Hematopoietic multipotent progenitor cell treated with erythropoietin and hydrocortisone succinate and interleukin-3 and kit ligand, for 6 days (in vitro differentiated cells): ENCODE measurements around the gene PLG.
"Not testable (repeated sequence)": the region's sequence is repeated elsewhere in the genome, so short reads cannot be mapped to it uniquely, and the experiment has no call there.

Source experiments
- DNase-seq: peaks from one replicate; pipeline ENCODE4 v3.0.0-alpha.2; 2015

The PLG gene

DNA sequence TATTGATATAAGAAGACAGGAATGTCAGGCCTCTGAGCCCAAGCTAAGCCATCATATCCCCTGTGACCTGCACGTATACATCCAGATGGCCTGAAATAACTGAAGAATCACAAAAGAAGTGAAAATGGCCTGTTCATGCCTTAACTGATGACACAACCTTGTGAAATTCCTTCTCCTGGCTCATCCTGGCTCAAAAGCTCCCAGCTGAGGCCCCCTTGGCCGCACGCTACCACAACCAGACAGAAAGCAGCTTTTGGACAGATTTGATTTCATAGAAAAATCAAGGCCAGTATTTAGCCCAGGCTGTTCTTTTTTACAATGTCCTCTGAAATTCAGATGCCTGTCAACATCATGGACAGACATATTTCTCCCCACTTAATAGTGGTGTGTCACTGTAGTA lies 78.6 kb downstream of the PLG start:
- not testable (repeated sequence) for DNase-seq

- DNase-seq, result no peak
Measured at GRCh38 chr6:160781298-160781697, 79.3 kb downstream of the PLG start.

GRCh38 chr6:160782228-160782627 lies 80.2 kb downstream of the PLG start:
- no peak for DNase-seq

GRCh38 chr6:160783741-160784140 lies 81.7 kb downstream of the PLG start:
- no peak for DNase-seq

DNA sequence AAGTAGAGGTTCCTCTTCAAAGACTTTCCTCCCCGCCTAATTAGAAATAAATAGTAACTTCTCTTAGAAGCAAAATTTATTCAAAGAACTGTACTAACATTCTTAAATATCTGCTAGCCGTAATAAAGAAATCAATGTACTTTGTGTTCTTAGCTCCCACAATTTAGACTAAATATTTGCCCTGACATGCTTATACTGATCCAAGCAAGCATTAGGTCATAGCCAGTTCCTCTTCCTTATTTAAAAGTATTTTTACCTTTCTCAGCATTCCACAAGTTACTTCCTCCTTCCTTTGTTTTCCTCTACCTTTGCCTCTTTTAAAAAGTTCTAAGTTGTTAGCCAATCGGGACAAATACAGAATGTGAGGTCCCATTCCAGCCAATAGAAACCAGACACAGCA lies 86.1 kb downstream of the PLG start:
- not testable (repeated sequence) for DNase-seq

DNA sequence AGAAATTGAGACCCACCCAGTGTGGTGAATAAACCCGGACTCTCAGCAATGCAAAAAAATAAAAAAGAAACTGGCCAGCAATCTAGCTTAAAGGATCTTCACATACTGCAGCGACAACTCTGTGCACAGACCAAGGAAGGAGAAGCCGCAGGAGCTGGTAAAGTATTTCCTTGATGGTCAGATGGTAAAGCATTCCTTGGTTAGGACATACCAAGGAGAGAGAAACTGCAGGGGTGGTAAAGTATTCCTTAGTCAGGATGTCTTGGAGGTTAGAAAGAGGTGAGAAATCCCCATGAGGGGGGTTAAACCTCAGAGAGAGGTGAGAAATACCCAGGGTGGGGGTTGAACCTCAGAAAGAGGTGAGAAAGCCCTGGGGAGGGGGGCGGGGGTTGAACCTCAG lies 86.8 kb downstream of the PLG start:
- DNase-seq, result no peak

GRCh38 chr6:160789263-160790027 lies 87.4 kb downstream of the PLG start:
- no peak for DNase-seq

- DNase-seq, result no peak
Measured at GRCh38 chr6:160790028-160790792, 88.2 kb downstream of the PLG start.

- DNase-seq, result no peak
Measured at GRCh38 chr6:160791459-160791858, 89.4 kb downstream of the PLG start.

DNA sequence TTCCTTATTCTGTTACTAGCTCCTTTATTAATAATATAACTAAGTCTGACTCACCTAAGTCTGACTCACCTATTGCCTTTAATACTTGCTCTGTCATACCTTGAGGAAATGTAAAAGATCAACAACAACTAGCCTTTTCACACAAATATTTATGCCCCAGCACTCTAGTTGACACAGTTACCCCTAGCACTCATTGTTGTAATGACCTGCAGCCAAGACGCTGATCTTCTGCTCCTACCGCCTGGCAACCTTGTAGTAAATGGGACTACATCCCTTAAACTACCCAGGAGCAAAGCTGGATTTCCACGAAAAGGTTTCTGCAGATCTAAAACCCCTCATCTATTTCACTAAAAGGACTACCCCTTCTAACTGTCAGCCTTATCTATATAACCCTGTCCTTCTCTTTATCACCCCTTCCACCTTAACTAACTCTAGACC lies 90.0 kb downstream of the PLG start:
- no peak for DNase-seq

GRCh38 chr6:160792708-160793107 lies 90.7 kb downstream of the PLG start:
- no peak for DNase-seq

DNA sequence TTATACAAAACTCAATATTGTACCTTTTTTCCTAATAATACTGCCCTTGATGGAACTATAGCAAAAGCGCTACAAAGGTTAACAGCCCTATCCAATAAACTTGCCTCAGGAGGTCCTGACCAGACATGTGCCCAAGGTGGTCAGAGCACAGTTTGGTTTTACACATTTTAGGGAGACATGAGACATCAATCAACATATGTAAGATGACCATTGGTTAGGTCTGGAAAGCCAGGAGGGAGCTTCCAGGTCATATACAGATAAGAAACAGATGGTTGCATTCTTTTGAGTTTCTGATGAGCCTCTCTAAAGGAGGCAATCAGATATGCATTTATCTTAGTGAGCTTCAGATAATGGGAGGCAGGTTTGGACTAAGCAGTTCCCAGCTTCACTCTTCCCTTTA lies 91.6 kb downstream of the PLG start:
- DNase-seq, result no peak

DNA sequence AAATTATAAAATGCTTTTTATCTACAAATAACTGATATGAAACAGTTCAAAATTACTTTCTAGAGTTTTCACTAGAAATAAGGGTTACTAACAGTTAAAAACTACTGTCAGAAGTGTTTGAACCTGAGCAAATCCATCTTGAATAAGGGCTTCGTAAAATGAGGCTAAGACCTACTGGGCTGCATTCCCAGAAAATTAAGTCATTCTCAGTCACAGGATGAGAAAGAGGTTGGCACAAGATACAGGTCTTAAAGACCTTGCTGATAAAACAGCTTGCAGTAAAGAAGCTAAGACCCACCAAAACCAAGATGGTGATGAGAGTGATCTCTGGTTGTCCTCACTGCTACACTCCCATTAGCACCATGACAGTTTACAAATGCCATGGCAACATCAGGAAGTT lies 93.7 kb downstream of the PLG start:
- no peak for DNase-seq

DNA sequence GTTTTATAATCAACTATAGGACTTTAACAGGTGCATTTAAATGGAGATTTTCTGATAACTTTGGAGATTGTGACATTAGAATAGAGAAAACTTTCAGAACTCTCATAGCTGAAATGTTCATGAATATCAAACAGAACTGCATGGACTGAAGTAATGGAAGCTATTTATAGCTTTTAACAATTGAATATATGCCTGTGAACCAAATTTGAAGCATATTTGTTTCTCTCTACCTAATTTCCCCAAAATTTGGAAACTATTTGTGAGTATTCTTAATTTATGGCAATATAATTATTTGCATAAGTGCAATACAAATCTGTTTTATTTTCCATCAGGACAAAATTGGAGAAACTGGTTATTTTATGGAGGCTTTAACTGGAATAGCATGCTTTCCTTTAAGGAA lies 96.6 kb downstream of the PLG start:
- DNase-seq, result no peak

DNA sequence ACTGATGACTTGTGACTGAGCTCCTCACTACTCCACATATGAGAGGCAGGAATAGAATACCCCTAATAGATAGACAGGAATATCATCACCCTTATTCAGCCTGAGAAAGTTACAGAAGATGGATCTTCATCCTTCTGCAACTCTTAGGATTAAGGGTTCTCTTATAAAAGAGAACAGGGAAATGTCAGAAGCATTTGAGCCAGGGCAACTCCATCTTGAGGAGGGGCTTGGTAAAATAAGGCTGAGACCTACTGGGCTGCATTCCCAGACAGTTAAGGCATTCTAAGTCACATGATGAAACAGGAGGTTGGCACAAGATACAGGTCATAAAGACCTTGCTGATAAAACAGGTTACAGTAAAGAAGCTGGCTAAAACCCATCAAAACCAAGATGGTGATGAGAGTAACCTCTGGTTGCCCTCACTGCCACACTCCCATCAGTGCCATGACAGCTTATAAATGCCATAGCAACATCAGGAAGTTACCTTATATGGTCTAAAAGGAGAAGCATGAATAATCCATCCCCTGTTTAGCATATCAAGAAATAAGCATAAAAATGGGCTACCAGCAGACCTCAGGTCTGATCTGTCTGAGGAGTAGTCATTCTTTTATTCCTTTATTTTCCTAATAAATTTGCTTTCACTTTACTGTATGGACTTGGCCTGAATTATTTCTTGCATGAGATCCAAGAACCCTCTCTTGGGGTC lies 97.9 kb downstream of the PLG start:
- no peak for DNase-seq

GRCh38 chr6:160801418-160801817 lies 99.4 kb downstream of the PLG start:
- DNase-seq, result no peak

GRCh38 chr6:160802049-160802448 lies 100.0 kb downstream of the PLG start:
- DNase-seq, result not testable (repeated sequence)
